ENCODE results near the gene ADNP2. TPM values are rescaled to one million over a fixed set of nuclear protein-coding genes. Genes with fewer than 3 reads are reported as not detected.

Gene ADNP2
- total and polyA plus RNA-seq, 2 of the 4 experiments (the other 2 are of a cell fraction): 5.6 to 18.3 TPM

DNA sequence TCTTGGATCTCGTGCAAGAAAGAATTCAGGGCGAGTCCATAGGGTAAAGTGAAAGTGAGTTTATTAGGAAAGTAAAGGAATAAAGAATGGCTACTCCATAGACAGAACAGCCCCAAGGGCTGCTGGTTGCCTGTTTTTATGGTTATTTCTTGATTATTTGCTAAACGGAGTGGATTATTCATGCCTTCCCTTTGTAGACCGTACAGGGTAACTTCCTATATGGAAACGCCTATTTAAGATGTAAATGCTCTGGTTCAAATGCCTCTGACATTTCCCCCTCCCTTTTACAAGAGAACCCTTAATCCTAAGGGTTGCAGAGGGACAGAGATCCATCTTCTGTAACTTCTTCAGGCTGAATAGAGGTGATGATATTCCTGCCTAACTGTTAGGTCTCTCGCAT lies 49.1 kb upstream of the ADNP2 start:
- Histone ChIP-seq H3K14ac (replicated peaks; ENCODE audit: low read depth, low read length) (no peak overlapping the region), H2AFZ (replicated peaks; ENCODE audit: low read length, poor library complexity) (no peak overlapping the region), H3K9ac (ENCODE audit: low read depth, low read length) (no peak overlapping the region), H4K20me1 (ENCODE audit: insufficient read depth, low read length) (no peaks in the 10 kb centered on the region), H4K5ac (ENCODE audit: low read depth, low read length) (no peak overlapping the region), H2BK15ac (ENCODE audit: low read depth, low read length) (no peak overlapping the region), H2AK5ac (ENCODE audit: low read depth, low read length) (no peak overlapping the region), H3K9me3 (ENCODE audit: control insufficient read depth, insufficient read depth, low read length) (peaks cover 19% of the 10 kb centered on the region), H3K56ac (ENCODE audit: extremely low read depth, insufficient read depth, low read length) (no peak overlapping the region), H3K23ac (ENCODE audit: low read depth, low read length) (no peak overlapping the region), H3K27ac (ENCODE audit: insufficient read depth, low read length) (no peak overlapping the region), H2AK9ac (replicated peaks; ENCODE audit: low read depth, low read length, poor library complexity) (no peak overlapping the region), H3K79me1 (ENCODE audit: low read depth in 1 of 2, low read length in 2 of 2) (no peaks in the 10 kb centered on the region), H4K8ac (ENCODE audit: low read depth in 2 of 2, low read length in 2 of 2) (no peak overlapping the region), H3K4me1 (ENCODE audit: control insufficient read depth, insufficient read depth, low read length) (no peaks in the 10 kb centered on the region), H2BK20ac (ENCODE audit: low read depth, low read length) (no peak overlapping the region), H3K4me3 (ENCODE audit: insufficient read depth, low read depth, low read length) (no peak overlapping the region), H3K9me1 (ENCODE audit: insufficient read depth, low read length) (no peaks in the 10 kb centered on the region), H2BK5ac (ENCODE audit: low read depth, low read length, poor library complexity, severe bottlenecking) (no peak overlapping the region), H3K4me2 (ENCODE audit: low read depth, low read length) (no peak overlapping the region), H3K4ac (ENCODE audit: low read depth, low read length) (no peak overlapping the region), H3K18ac (ENCODE audit: low read depth, low read length) (no peak overlapping the region), H2BK120ac (ENCODE audit: low read depth, low read length) (no peak overlapping the region), H3K27me3 (ENCODE audit: control insufficient read depth, insufficient read depth, low read length) (no peaks in the 10 kb centered on the region), H4K91ac (ENCODE audit: insufficient read depth, low read depth, low read length) (no peak overlapping the region), H3K36me3 (ENCODE audit: control insufficient read depth, insufficient read depth, low read length) (no peaks in the 10 kb centered on the region)
- TF ChIP-seq CEBPB (IDR thresholded peaks at IDR 0.05; ENCODE audit: low read depth, low read length) (no peak), MAZ (IDR thresholded peaks at IDR 0.05; ENCODE audit: borderline replicate concordance, low read depth, low read length) (no peak), CHD1 (IDR thresholded peaks at IDR 0.05; ENCODE audit: low read depth, low read length) (no peak), SMC3 (IDR thresholded peaks at IDR 0.05; ENCODE audit: low read depth, low read length) (no peak), RAD21 (IDR thresholded peaks at IDR 0.05; ENCODE audit: low read length) (no peak), CTCF (conservative IDR thresholded peaks at IDR 0.05; ENCODE audit: low read depth, low read length) (no peak), MXI1 (IDR thresholded peaks at IDR 0.05; ENCODE audit: borderline replicate concordance, low read depth, low read length) (no peak), RFX5 (IDR thresholded peaks at IDR 0.05; ENCODE audit: low read depth, low read length) (no peak), ELK1 (IDR thresholded peaks at IDR 0.05; ENCODE audit: borderline replicate concordance, low read depth, low read length) (no peak), NFE2L2 (IDR thresholded peaks at IDR 0.05; ENCODE audit: low read depth, low read length) (no peak), MAFK (IDR thresholded peaks at IDR 0.05; ENCODE audit: low read depth, low read length) (no peak), FOS (IDR thresholded peaks at IDR 0.05; ENCODE audit: low read depth, low read length) (no peak), POLR2A (IDR thresholded peaks at IDR 0.05; ENCODE audit: low read depth, low read length) (no peak), RCOR1 (IDR thresholded peaks at IDR 0.05; ENCODE audit: insufficient replicate concordance, low read length) (no peak), BHLHE40 (IDR thresholded peaks at IDR 0.05; ENCODE audit: low read depth, low read length) (no peak)
- TF ChIP-seq, protein P1, sequence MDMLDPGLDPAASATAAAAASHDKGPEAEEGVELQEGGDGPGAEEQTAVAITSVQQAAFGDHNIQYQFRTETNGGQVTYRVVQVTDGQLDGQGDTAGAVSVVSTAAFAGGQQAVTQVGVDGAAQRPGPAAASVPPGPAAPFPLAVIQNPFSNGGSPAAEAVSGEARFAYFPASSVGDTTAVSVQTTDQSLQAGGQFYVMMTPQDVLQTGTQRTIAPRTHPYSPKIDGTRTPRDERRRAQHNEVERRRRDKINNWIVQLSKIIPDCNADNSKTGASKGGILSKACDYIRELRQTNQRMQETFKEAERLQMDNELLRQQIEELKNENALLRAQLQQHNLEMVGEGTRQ (IDR thresholded peaks at IDR 0.05; ENCODE audit: low read depth, low read length): no peak
- ATAC-seq (ENCODE audit: low read depth) (no peak), DNase-seq (no peak)
- in situ Hi-C loops (cut with MboI; ENCODE audit: low sequenced_read_pairs) (no loop called here), dilution Hi-C loops (cut with HindIII; ENCODE audit: low sequenced_read_pairs, unreplicated experiment) (no loop called here), intact Hi-C loops (cut with micrococcal nuclease) (no loop called here)
- 60% methylated on average over 1 of the region's 6 CpGs; no CpG with 5 or more reads in 1 of the 2 experiments for WGBS, 2 experiments (ENCODE audit: extremely low coverage in 2 of 2, insufficient read length in 1 of 2)
- BruUV-seq (replicated peaks): no TSS peak
- ChIA-PET CTCF (no interaction called here), POLR2A (ENCODE audit: unreplicated experiment) (no interaction called here)

Data from IMR-90 (cell line).